Stomach (tissue), 4 donors: ENCODE results near the gene OSBPL6.

ENCODE experiments used
- EP300 ChIP-seq: sonication (generic); formaldehyde crosslinking; IDR thresholded peaks from one replicate; pipeline ENCODE4 v1.6.1; 2017; ENCODE audit warnings: antibody characterized with exemption
- POLR2A ChIP-seq, 4 donors: fragments of 450-650 bp; IDR thresholded peaks; one replicate each; pipeline ENCODE4 v1.6.1; 2016; ENCODE audit warnings: antibody characterized with exemption in 4 of 4, control low read depth in 2 of 4, mild to moderate bottlenecking in 1 of 4, moderate library complexity in 1 of 4
- POLR2AphosphoS5 ChIP-seq, 3 donors: sonication (generic); formaldehyde crosslinking; IDR thresholded peaks; one replicate each; pipeline ENCODE4 v1.6.1; 2016; ENCODE audit warnings: antibody characterized with exemption in 3 of 3
- TF ChIP-seq, protein P1 (sequence below), 7 experiments: fragments of 450-650 bp in 4 of 7; fragments of 200-600 bp in 3 of 7; sonication (generic) in 3 of 7; IDR thresholded peaks; one replicate each; pipeline ENCODE4 v1.5.1; 2016 to 2019; ENCODE audit warnings: antibody characterized with exemption in 7 of 7, control low read depth in 2 of 7, mild to moderate bottlenecking in 1 of 7

DNA sequence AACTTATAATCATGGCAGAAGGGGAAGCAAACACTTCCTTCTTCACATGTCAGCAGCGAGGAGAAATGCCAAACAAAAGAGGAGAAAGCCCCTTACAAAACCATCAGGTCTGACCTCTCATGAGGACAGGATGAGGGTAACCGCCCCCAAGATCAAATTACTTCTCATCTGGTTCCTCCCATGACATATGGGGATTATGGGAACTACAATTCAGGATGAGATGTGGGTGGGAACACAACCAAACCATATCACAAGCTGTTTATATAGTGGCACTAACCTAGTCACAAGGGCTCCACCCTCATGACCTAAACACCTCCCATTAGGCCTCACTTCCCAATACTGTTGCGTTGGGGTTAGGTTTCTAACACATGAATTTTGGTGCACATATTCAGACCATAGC lies 110.0 kb downstream of the OSBPL6 start:
- TF ChIP-seq, protein P1, sequence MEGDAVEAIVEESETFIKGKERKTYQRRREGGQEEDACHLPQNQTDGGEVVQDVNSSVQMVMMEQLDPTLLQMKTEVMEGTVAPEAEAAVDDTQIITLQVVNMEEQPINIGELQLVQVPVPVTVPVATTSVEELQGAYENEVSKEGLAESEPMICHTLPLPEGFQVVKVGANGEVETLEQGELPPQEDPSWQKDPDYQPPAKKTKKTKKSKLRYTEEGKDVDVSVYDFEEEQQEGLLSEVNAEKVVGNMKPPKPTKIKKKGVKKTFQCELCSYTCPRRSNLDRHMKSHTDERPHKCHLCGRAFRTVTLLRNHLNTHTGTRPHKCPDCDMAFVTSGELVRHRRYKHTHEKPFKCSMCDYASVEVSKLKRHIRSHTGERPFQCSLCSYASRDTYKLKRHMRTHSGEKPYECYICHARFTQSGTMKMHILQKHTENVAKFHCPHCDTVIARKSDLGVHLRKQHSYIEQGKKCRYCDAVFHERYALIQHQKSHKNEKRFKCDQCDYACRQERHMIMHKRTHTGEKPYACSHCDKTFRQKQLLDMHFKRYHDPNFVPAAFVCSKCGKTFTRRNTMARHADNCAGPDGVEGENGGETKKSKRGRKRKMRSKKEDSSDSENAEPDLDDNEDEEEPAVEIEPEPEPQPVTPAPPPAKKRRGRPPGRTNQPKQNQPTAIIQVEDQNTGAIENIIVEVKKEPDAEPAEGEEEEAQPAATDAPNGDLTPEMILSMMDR (IDR thresholded peaks at IDR 0.05) = no peak
- TF ChIP-seq POLR2A (IDR thresholded peaks at IDR 0.05) (no peak), POLR2AphosphoS5 (IDR thresholded peaks at IDR 0.05) (no peak), EP300 (no peak)
